ENCODE measurements around the gene EGFR.

The EGFR gene

DNA sequence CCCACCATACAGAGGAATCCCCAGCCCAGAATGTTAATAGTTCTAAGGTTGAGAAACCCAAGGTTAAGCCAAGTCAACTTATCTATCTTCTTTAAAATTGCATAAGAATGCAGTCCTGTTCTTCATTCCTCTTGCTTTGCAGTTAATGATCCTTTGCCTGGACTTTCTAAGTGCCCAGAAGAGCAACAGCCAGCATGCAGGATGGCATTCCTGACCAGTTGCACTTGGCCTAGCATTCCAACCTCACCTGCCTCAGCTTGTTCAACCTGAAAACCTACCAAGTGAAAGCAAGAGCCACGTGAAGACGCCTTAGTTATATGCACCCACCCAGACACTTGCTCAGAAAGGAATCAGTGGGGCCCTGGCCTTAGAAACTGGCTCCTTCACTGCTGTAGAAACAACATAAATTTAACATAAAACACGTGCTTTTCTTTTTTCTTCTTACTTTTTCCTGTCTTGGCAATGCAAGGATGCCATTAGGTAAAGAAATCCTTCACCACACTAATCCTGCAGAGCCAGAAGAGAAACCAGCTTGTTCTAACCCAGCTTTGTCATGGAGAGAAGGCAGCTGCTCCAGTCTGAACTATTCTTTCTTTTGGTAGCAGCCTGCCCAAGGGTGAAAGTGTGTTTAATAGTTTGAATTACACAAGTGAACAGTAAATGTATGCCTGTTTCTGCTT is 25.0 kb downstream of the EGFR start:
- Histone ChIP-seq H3K4me3 (ENCODE audit: low read depth, low read length) (no peak overlapping the region), H3K4me1 (ENCODE audit: control insufficient read depth, insufficient read depth, low read length) (peaks cover 2% of the 10 kb centered on the region; the same call in 1 of the 2 replicates), H3K9me3 (ENCODE audit: control insufficient read depth, insufficient read depth, low read length) (no peaks in the 10 kb centered on the region), H3K9ac (ENCODE audit: low read depth, low read length) (no peak overlapping the region), H3K36me3 (ENCODE audit: control insufficient read depth, insufficient read depth, low read length) (no peaks in the 10 kb centered on the region), H3K27me3 (ENCODE audit: control insufficient read depth, insufficient read depth, low read length) (no peaks in the 10 kb centered on the region), H3K27ac (ENCODE audit: low read depth, low read length) (no peak overlapping the region)

DNA sequence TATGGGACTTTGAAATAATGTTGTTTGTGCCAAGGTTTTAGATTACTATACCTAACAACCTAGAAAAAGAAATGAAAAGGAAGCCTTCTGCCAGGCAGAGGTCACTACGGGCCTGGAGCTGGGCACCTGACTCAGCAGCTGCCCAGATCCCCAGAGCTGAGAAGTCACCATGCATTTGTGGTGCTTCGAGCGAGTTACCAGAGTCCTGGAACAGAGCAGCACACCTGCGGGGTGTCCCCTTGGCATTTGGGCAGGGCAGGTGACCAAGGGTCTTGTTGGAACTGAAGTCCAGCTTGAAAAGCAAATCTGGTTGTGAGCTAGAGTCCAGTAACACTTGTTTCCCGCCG is 25.5 kb downstream of the EGFR start:
- H3K9ac ChIP-seq (ENCODE audit: low read depth, low read length): no peak overlapping the region
- H3K27ac ChIP-seq (ENCODE audit: low read depth, low read length): no peak overlapping the region
- H3K4me1 ChIP-seq (ENCODE audit: control insufficient read depth, insufficient read depth, low read length): peaks cover 2% of the 10 kb centered on the region; the same call in 1 of the 2 replicates
- H3K9me3 ChIP-seq (ENCODE audit: control insufficient read depth, insufficient read depth, low read length): no peaks in the 10 kb centered on the region
- H3K27me3 ChIP-seq (ENCODE audit: control insufficient read depth, insufficient read depth, low read length): no peaks in the 10 kb centered on the region
- no peak overlapping the region for H3K4me3 ChIP-seq (ENCODE audit: low read depth, low read length)
- H3K36me3 ChIP-seq (ENCODE audit: control insufficient read depth, insufficient read depth, low read length): no peaks in the 10 kb centered on the region

DNA sequence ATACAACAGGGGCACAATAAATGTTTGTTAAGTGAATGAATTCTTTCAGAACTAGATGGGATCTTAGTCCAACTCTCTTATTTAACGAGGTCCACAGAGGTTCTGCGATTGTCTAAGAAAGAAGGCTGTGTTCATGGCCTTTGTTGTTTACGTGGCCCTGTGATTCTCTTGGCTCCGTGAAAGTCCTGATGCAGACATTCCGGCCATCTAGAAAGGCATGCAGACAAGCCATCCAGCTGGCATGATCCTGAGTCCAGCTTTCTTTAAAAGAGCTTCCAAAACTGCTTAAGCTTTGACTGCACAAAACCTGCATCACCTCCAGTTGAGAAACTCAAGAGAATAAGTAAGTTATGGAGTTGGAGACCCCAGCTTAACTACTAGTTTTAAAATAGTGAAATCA is 26.0 kb downstream of the EGFR start:
- peaks cover 2% of the 10 kb centered on the region; the same call in 1 of the 2 replicates for H3K4me1 ChIP-seq (ENCODE audit: control insufficient read depth, insufficient read depth, low read length)
- H3K27ac ChIP-seq (ENCODE audit: low read depth, low read length): no peak overlapping the region
- no peaks in the 10 kb centered on the region for H3K36me3 ChIP-seq (ENCODE audit: control insufficient read depth, insufficient read depth, low read length)
- no peaks in the 10 kb centered on the region for H3K9me3 ChIP-seq (ENCODE audit: control insufficient read depth, insufficient read depth, low read length)
- H3K9ac ChIP-seq (ENCODE audit: low read depth, low read length): no peak overlapping the region
- H3K27me3 ChIP-seq (ENCODE audit: control insufficient read depth, insufficient read depth, low read length): no peaks in the 10 kb centered on the region
- H3K4me3 ChIP-seq (ENCODE audit: low read depth, low read length): no peak overlapping the region

DNA sequence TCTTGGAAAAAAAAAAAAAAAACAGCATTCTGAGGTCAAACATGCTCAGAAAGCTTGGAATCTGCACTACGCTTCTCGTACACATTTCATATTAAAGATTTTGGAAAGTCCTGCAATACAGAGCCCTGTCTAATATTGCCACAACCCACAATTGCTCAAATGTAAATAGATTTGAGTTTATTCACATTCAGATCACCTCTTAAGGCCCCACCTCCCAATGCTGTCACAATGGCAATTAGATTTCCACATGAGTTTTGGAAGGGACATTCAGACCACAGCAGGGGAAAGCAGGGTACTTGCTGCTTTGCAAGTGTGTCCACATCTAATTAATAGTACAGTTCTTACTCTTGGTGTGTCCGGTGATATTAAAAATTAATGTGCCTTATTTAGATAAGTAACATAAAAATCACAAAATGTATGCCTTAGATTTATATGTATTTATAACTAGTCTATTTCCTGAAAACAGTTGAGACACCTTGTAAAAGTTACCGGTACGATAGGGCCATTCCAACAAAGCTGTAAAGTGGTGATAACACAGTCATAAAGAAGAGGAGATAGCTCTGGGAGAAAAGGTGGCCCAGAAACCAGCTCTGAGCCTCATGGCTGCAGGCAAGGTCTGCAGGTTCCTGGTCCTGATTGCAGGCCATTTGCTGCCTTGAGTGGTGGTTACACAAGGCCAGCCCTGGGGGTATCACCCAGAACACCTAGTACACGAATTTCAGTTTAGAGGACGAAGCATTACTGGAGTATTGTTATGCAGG is 27.9 kb downstream of the EGFR start:
- H3K4me1 ChIP-seq (ENCODE audit: control insufficient read depth, insufficient read depth, low read length): peaks cover 2% of the 10 kb centered on the region; the same call in 1 of the 2 replicates
- H3K4me3 ChIP-seq (ENCODE audit: low read depth, low read length): no peak overlapping the region
- H3K9me3 ChIP-seq (ENCODE audit: control insufficient read depth, insufficient read depth, low read length): no peaks in the 10 kb centered on the region
- no peaks in the 10 kb centered on the region for H3K36me3 ChIP-seq (ENCODE audit: control insufficient read depth, insufficient read depth, low read length)
- H3K27me3 ChIP-seq (ENCODE audit: control insufficient read depth, insufficient read depth, low read length): no peaks in the 10 kb centered on the region
- no peak overlapping the region for H3K27ac ChIP-seq (ENCODE audit: low read depth, low read length)
- no peak overlapping the region for H3K9ac ChIP-seq (ENCODE audit: low read depth, low read length)

DNA sequence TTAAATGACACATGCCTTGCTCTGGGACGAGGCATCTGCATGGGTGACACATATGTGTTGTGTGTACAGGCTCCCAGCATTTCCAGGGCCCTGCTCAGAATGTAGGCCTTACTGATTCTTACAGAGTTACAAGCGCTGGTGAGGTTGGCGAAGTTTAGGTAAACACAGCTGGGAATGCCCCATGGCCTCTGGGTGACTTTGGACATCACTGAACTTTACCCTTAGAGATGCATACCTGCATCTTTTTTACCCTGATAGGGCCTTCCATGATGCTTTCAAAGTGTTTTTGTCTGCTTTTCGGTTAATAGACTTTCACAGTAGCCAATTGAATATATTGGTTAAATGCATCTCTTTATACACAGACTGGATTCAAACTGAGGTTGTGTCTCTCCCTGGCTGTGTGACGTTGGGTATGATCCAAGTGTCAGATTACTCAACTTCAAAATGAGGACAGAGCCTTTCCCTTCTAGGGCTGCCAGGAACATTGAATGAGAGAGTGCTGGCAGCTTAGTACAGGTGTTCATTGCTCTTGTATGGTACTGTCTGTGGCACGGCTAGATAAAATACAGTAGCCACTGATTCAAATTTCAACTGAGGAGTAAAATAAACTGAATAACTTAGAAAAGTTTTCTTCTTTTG is 29.5 kb downstream of the EGFR start:
- Histone ChIP-seq H3K27ac (ENCODE audit: low read depth, low read length) (no peak overlapping the region), H3K4me3 (ENCODE audit: low read depth, low read length) (no peak overlapping the region), H3K27me3 (ENCODE audit: control insufficient read depth, insufficient read depth, low read length) (no peaks in the 10 kb centered on the region), H3K36me3 (ENCODE audit: control insufficient read depth, insufficient read depth, low read length) (no peaks in the 10 kb centered on the region), H3K9me3 (ENCODE audit: control insufficient read depth, insufficient read depth, low read length) (no peaks in the 10 kb centered on the region), H3K4me1 (ENCODE audit: control insufficient read depth, insufficient read depth, low read length) (peaks cover 2% of the 10 kb centered on the region; the same call in 1 of the 2 replicates), H3K9ac (ENCODE audit: low read depth, low read length) (no peak overlapping the region)

DNA sequence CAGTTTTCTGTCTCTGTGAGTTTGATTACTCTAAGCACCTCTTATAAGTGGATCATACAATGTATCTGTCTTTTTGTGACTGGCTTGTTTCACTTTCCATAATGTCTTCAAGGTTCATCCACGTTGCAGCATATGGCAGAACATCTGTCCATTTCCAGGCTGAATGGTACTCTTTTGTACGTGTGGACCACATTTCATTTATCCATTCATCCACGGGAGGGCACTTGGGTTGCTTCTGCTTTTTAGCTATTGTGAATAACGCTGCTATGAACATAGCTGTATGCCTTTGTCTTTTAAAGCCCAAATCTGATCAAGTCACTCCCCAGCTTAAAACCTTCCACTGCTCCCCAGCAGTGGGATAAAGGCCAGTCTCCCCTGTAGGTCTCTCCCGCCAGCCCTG is 31.5 kb downstream of the EGFR start:
- Histone ChIP-seq H3K4me1 (ENCODE audit: control insufficient read depth, insufficient read depth, low read length) (peaks cover 2% of the 10 kb centered on the region; the same call in 1 of the 2 replicates), H3K36me3 (ENCODE audit: control insufficient read depth, insufficient read depth, low read length) (no peaks in the 10 kb centered on the region), H3K9ac (ENCODE audit: low read depth, low read length) (no peak overlapping the region), H3K4me3 (ENCODE audit: low read depth, low read length) (no peak overlapping the region), H3K27ac (ENCODE audit: low read depth, low read length) (no peak overlapping the region), H3K9me3 (ENCODE audit: control insufficient read depth, insufficient read depth, low read length) (no peaks in the 10 kb centered on the region), H3K27me3 (ENCODE audit: control insufficient read depth, insufficient read depth, low read length) (no peaks in the 10 kb centered on the region)

DNA sequence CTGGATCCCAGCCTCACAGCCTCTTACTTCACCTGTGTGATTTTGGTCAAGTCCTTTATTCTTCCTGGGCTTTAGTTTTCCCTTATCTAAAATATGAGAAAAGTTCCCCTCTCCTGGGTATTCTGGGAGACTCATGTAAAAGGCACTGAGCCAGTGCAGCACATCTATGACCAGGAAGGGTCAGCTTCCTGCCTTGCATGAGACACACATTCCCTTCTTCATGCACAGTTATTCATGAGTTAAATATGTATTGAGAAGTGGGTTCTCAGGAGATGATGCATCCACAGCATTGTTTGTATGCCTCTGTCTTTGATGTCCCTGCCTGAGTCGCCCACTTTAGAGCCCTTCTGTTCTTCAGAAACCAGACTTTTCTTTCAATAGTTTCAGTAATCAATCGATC is 33.3 kb downstream of the EGFR start:
- no peak overlapping the region for H3K27ac ChIP-seq (ENCODE audit: low read depth, low read length)
- peaks cover under 1% of the 10 kb centered on the region; the same call in 1 of the 2 replicates for H3K4me1 ChIP-seq (ENCODE audit: control insufficient read depth, insufficient read depth, low read length)
- H3K4me3 ChIP-seq (ENCODE audit: low read depth, low read length): no peak overlapping the region
- no peak overlapping the region for H3K9ac ChIP-seq (ENCODE audit: low read depth, low read length)
- no peaks in the 10 kb centered on the region for H3K27me3 ChIP-seq (ENCODE audit: control insufficient read depth, insufficient read depth, low read length)
- no peaks in the 10 kb centered on the region for H3K9me3 ChIP-seq (ENCODE audit: control insufficient read depth, insufficient read depth, low read length)
- H3K36me3 ChIP-seq (ENCODE audit: control insufficient read depth, insufficient read depth, low read length): no peaks in the 10 kb centered on the region

DNA sequence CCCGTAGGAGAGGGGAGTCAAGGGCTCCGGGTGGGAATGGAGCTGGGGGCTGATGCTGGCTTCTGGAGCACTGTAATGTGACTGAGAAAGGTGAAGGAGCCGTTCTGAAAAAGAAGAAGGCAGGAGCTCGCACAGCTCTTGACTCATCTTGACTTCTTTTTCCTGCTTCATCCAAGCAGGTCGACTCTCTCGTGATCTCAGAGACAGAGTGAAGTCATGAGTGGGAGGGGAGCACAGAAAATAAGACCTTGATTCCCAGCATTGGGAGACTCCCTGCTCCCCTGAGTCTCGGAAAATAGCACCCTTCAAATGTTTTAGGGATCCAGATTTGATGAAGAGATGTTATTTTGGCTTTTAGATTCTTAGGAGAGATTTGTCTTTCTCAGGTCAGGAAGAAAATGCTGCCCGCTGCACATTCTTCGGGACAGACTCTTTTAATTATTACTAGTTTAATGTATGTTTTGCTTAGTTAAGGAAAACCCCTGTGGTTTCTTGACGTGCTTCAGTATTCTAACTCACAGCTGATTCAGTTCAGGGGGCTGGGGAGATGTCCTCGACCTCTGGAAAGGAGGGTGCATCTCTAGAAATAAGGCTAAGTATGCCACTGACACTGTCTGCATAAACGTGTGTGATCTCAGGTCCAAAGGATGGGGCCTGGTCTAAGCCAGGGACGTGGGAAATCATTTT is 34.1 kb downstream of the EGFR start:
- H3K4me3 ChIP-seq (ENCODE audit: low read depth, low read length): no peak overlapping the region
- H3K9me3 ChIP-seq (ENCODE audit: control insufficient read depth, insufficient read depth, low read length): no peaks in the 10 kb centered on the region
- H3K27ac ChIP-seq (ENCODE audit: low read depth, low read length): no peak overlapping the region
- H3K9ac ChIP-seq (ENCODE audit: low read depth, low read length): no peak overlapping the region
- H3K4me1 ChIP-seq (ENCODE audit: control insufficient read depth, insufficient read depth, low read length): no peaks in the 10 kb centered on the region
- no peaks in the 10 kb centered on the region for H3K36me3 ChIP-seq (ENCODE audit: control insufficient read depth, insufficient read depth, low read length)
- no peaks in the 10 kb centered on the region for H3K27me3 ChIP-seq (ENCODE audit: control insufficient read depth, insufficient read depth, low read length)

DNA sequence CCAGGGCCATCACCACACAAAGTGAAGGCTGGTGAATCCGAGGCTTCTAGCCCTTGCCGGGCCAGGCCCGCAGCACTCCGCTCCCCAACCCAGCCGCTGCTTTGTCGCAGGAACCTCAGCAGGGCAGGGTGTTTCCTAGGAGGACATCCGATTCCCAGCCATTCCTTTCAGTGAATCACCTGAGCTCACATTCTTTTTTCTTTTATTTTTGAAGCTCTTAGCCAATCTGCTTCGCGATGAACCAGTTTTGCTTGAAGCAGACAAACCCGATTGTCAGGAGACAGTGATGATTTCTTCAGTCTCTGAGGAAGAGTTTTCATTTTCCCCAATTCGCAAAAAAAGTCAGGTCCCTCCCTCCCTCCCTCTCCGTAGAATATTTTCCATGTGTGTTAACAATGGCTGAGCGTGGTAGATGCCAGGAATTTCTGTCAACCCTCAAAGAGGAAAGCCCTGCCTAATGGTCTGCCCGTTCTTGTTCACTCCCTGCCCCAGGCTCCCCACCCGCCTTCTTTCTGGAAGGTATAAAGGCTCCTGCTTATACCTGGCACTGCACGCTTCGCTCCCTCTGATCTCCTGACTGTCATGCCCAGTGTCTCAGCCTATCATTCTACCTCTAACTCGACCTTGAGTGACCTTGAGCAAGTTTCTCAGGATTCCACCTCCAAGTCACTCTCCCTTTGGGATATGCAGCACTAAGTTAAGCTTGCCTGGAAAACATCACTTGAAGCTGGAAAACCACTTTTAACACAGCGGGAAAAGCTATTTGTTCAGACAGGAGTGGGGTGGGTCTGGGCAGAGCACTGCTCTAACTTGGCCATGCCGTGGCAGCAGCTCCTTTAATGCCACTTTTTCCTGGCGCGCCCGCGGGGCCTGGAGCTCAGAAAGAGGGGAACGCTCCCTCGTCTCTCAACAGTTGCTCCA is 35.1 kb downstream of the EGFR start:
- Histone ChIP-seq H3K4me3 (ENCODE audit: low read depth, low read length) (no peak overlapping the region), H3K36me3 (ENCODE audit: control insufficient read depth, insufficient read depth, low read length) (no peaks in the 10 kb centered on the region), H3K9me3 (ENCODE audit: control insufficient read depth, insufficient read depth, low read length) (no peaks in the 10 kb centered on the region), H3K9ac (ENCODE audit: low read depth, low read length) (no peak overlapping the region), H3K27ac (ENCODE audit: low read depth, low read length) (no peak overlapping the region), H3K4me1 (ENCODE audit: control insufficient read depth, insufficient read depth, low read length) (no peaks in the 10 kb centered on the region), H3K27me3 (ENCODE audit: control insufficient read depth, insufficient read depth, low read length) (no peaks in the 10 kb centered on the region)

DNA sequence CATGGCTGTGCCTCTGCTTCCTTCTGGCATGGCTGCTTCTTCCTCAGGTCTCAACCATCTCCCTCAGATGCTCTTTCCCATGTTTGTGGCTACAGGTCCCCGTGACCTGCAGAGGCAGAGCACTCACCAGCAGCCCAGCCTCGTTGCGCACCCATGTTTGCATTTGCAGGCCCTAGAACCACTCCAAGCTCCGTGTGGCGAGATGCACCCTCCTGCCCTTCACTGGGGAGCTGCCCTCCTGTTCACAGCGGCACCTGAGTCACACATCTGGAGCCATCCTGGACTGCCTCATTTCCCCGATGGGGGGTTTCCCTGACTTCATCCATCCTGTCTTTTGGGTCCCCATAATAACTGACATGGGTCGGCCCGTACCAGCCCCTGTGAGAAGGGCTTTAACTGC is 35.9 kb downstream of the EGFR start:
- Histone ChIP-seq H3K9ac (ENCODE audit: low read depth, low read length) (no peak overlapping the region), H3K36me3 (ENCODE audit: control insufficient read depth, insufficient read depth, low read length) (no peaks in the 10 kb centered on the region), H3K9me3 (ENCODE audit: control insufficient read depth, insufficient read depth, low read length) (no peaks in the 10 kb centered on the region), H3K4me1 (ENCODE audit: control insufficient read depth, insufficient read depth, low read length) (no peaks in the 10 kb centered on the region), H3K27ac (ENCODE audit: low read depth, low read length) (no peak overlapping the region), H3K4me3 (ENCODE audit: low read depth, low read length) (no peak overlapping the region), H3K27me3 (ENCODE audit: control insufficient read depth, insufficient read depth, low read length) (no peaks in the 10 kb centered on the region)
